Liver (tissue), 9 donors: ENCODE results near the gene ZNF143. TPM values are rescaled to one million over a fixed set of nuclear protein-coding genes. Genes with fewer than 3 reads are reported as not detected.
A peak's percentile ranks its signal among the peaks of the same experiment; 100 is the strongest.

Experiments
- DNase-seq: peaks from one replicate; pipeline ENCODE4 v3.0.0-alpha.2; 2017; ENCODE audit warnings: low spot score
- H3K27ac ChIP-seq, 2 donors: one replicate each; pipeline ENCODE4 v1.7.0; 2013; ENCODE audit warnings: inconsistent platforms in 2 of 2, low read length in 2 of 2, control low read depth in 1 of 2, low read depth in 1 of 2, mild to moderate bottlenecking in 1 of 2
- H3K27me3 ChIP-seq, 4 donors: one replicate each; pipeline versions ENCODE4 v1.6.1 to v1.7.0; 2013; ENCODE audit warnings: low read length in 3 of 4, inconsistent platforms in 1 of 4, mild to moderate bottlenecking in 1 of 4, moderate library complexity in 1 of 4; ENCODE audit not compliant: control insufficient read depth in 4 of 4, insufficient read depth in 4 of 4
- H3K36me3 ChIP-seq, 4 donors: one replicate each; pipeline versions ENCODE4 v1.6.1 to v1.7.0; 2013; ENCODE audit warnings: low read length in 3 of 4, mild to moderate bottlenecking in 3 of 4, low read depth in 1 of 4, moderate library complexity in 1 of 4; ENCODE audit not compliant: control insufficient read depth in 4 of 4, insufficient read depth in 3 of 4
- H3K4me1 ChIP-seq, 4 donors: one replicate each; pipeline versions ENCODE4 v1.6.1 to v1.7.0; 2013; ENCODE audit warnings: low read length in 3 of 4, mild to moderate bottlenecking in 3 of 4, moderate library complexity in 1 of 4; ENCODE audit not compliant: control insufficient read depth in 4 of 4, insufficient read depth in 4 of 4
- H3K4me3 ChIP-seq, 3 donors: one replicate each; pipeline versions ENCODE4 v1.6.1 to v1.7.0; 2013; ENCODE audit warnings: low read length in 3 of 3, control low read depth in 1 of 3, low read depth in 1 of 3, mild to moderate bottlenecking in 1 of 3
- H3K9ac ChIP-seq, 2 donors: one replicate each; pipeline ENCODE4 v1.7.0; 2013; ENCODE audit warnings: low read length in 2 of 2, mild to moderate bottlenecking in 2 of 2, moderate library complexity in 2 of 2, control low read depth in 1 of 2, low read depth in 1 of 2
- H3K9me3 ChIP-seq, 4 donors: one replicate each; pipeline versions ENCODE4 v1.6.1 to v1.7.0; 2013; ENCODE audit warnings: low read length in 3 of 4; ENCODE audit not compliant: control insufficient read depth in 4 of 4
- ATF3 ChIP-seq: IDR thresholded peaks from 2 replicates; pipeline ENCODE4 v1.6.1; 2016; ENCODE audit warnings: antibody characterized with exemption
- CTCF ChIP-seq: fragments of 150-350 bp; IDR thresholded peaks from 2 replicates; pipeline ENCODE4 v1.5.1; 2017; ENCODE audit warnings: improper control_type of control experiment, low read depth, low read length; ENCODE audit not compliant: missing input control
- EGR1 ChIP-seq, 2 donors: IDR thresholded peaks; 2 replicates each; pipeline ENCODE4 v1.6.1; 2016 to 2018; ENCODE audit warnings: antibody characterized with exemption in 2 of 2, low read depth in 2 of 2
- FOXA1 ChIP-seq: IDR thresholded peaks from 2 replicates; pipeline ENCODE4 v1.6.1; 2016; ENCODE audit warnings: antibody characterized with exemption
- FOXA2 ChIP-seq: IDR thresholded peaks from 2 replicates; pipeline ENCODE4 v1.6.1; 2016; ENCODE audit warnings: antibody characterized with exemption
- GABPA ChIP-seq, 2 donors: IDR thresholded peaks in 1 of 2; conservative IDR thresholded peaks in 1 of 2; 2 replicates each; pipeline ENCODE4 v1.6.1; 2016; ENCODE audit warnings: antibody characterized with exemption in 2 of 2, mild to moderate bottlenecking in 1 of 2, moderate library complexity in 1 of 2
- HNF4A ChIP-seq, 2 donors: conservative IDR thresholded peaks; 2 replicates each; pipeline ENCODE4 v1.6.1; 2016; ENCODE audit warnings: antibody characterized with exemption in 2 of 2, mild to moderate bottlenecking in 2 of 2
- HNF4G ChIP-seq: IDR thresholded peaks from 2 replicates; pipeline ENCODE4 v1.6.1; 2016; ENCODE audit warnings: antibody characterized with exemption
- JUND ChIP-seq, 2 donors: IDR thresholded peaks; 2 replicates each; pipeline ENCODE4 v1.6.1; 2016; ENCODE audit warnings: antibody characterized with exemption in 2 of 2
- MAX ChIP-seq: IDR thresholded peaks from 2 replicates; pipeline ENCODE4 v1.6.1; 2016; ENCODE audit warnings: antibody characterized with exemption
- NR2F2 ChIP-seq: IDR thresholded peaks from 2 replicates; pipeline ENCODE4 v1.6.1; 2016; ENCODE audit warnings: antibody characterized with exemption
- RAD21 ChIP-seq, 2 donors: IDR thresholded peaks; 2 replicates each; pipeline ENCODE4 v1.6.1; 2016; ENCODE audit warnings: antibody characterized with exemption in 2 of 2, mild to moderate bottlenecking in 2 of 2
- REST ChIP-seq: IDR thresholded peaks from 2 replicates; pipeline ENCODE4 v1.6.1; 2016; ENCODE audit warnings: antibody characterized with exemption, mild to moderate bottlenecking
- RXRA ChIP-seq, 2 donors: IDR thresholded peaks; 2 replicates each; pipeline ENCODE4 v1.6.1; 2017 to 2018; ENCODE audit warnings: antibody characterized with exemption in 2 of 2, mild to moderate bottlenecking in 1 of 2
- SP1 ChIP-seq: IDR thresholded peaks from 2 replicates; pipeline ENCODE4 v1.6.1; 2018; ENCODE audit warnings: antibody characterized with exemption, mild to moderate bottlenecking
- TAF1 ChIP-seq: conservative IDR thresholded peaks from 2 replicates; pipeline ENCODE4 v1.6.1; 2016; ENCODE audit warnings: antibody characterized with exemption, mild to moderate bottlenecking
- YY1 ChIP-seq: IDR thresholded peaks from 2 replicates; pipeline ENCODE4 v1.6.1; 2016; ENCODE audit warnings: antibody characterized with exemption, mild to moderate bottlenecking
- ZBTB33 ChIP-seq: IDR thresholded peaks from 2 replicates; pipeline ENCODE4 v1.6.1; 2016; ENCODE audit warnings: antibody characterized with exemption
- WGBS: extraction: QIAGEN DNeasy Blood & Tissue Kit; methylation state at CpG from one replicate; pipeline ENCODE4 v1.1.7; 2013; 5-methylcytosine and 5-hydroxymethylcytosine counted together
- polyA plus RNA-seq, 2 donors: library from polyadenylated mRNA; stranded (reverse) in 1 of 2; unstranded in 1 of 2; fragments of 200-250 nt in 1 of 2; fragments of >200 nt in 1 of 2; fragmentation: Nextera tagmentation in 1 of 2; extraction: Ambion mirVana in 1 of 2; gene quantifications; one replicate each; pipeline versions ENCODE4 v1.2.1 to v1.2.3, GENCODE V29; 2013 to 2015
- total RNA-seq, 2 donors: library from RNA; depleted of rRNA; stranded (reverse); fragments of >200 nt; gene quantifications; one replicate each; pipeline ENCODE4 v1.2.3, GENCODE V29; 2014
- donor health status: healthy.
- donor health status: healthy.
- donor health status: healthy.
- donor health status: healthy.
- donor health status: healthy.

The ZNF143 gene
- total and polyA plus RNA-seq, 4 donors = 4.3 to 20.4 (median 12.2) TPM

- Histone ChIP-seq H3K27ac (peak overlapping the region; percentile 90 to 98), H3K9me3 (no peaks in the 10 kb centered on the region), H3K27me3 (no peaks in the 10 kb centered on the region), H3K9ac (peak overlapping the region; percentile 97 to 100), H3K36me3 (no peaks in the 10 kb centered on the region), H3K4me3 (peak overlapping the region; percentile 57 to 99 (median 69)), H3K4me1 (peaks cover 0 to 11% (median 4%) of the 10 kb centered on the region in 4 donors)
- peak; percentile 44 for DNase-seq
- TF ChIP-seq RAD21 (IDR thresholded peaks at IDR 0.05) (peak in 1 of 2 donors; percentile 11), ATF3 (no peak)
- under 1% methylated on average over 23 of the region's 23 CpGs for WGBS
Observed at GRCh38 chr11:9459667-9460321, 1.0 kb upstream of the ZNF143 start.

- Histone ChIP-seq H3K9ac (peak overlapping the region; percentile 94 to 98), H3K9me3 (no peaks in the 10 kb centered on the region), H3K27ac (peak overlapping the region; percentile 92 to 95), H3K36me3 (no peaks in the 10 kb centered on the region), H3K4me1 (peaks cover 0 to 11% (median 4%) of the 10 kb centered on the region in 4 donors), H3K27me3 (no peaks in the 10 kb centered on the region), H3K4me3 (peak overlapping the region; percentile 59 to 92 (median 62))
- under 1% methylated on average over 57 of the region's 57 CpGs for WGBS
- DNase-seq = peak; percentile 84
- TF ChIP-seq GABPA (IDR thresholded peaks at IDR 0.05 in 1 of 2, conservative IDR thresholded peaks at IDR 0.05 in 1 of 2) (no peak), YY1 (no peak), SP1 (no peak), FOXA2 (no peak), ZBTB33 (no peak), ATF3 (no peak), NR2F2 (no peak), RAD21 (IDR thresholded peaks at IDR 0.05) (no peak), EGR1 (IDR thresholded peaks at IDR 0.05; ENCODE audit: low read depth in 2 of 2) (no peak), MAX (peak; percentile 8), FOXA1 (no peak), JUND (IDR thresholded peaks at IDR 0.05) (no peak), TAF1 (peak; percentile 50), REST (peak; percentile 6), CTCF (no peak), HNF4A (conservative IDR thresholded peaks at IDR 0.05) (no peak), HNF4G (no peak), RXRA (IDR thresholded peaks at IDR 0.05) (peak in 1 of 2 donors; percentile 2)
Observed at GRCh38 chr11:9461063-9461759, 399 bp downstream of the ZNF143 start.
